HEK293 (cell line): ENCODE measurements around the gene USP12.

ENCODE experiments used
- CTCF ChIP-seq: fragments of 450-650 bp; formaldehyde crosslinking; IDR thresholded peaks from 2 replicates; pipeline ENCODE4 v1.5.1; 2016; ENCODE audit warnings: missing biosample characterization, missing genetic modification characterization
- PRDM10 ChIP-seq: fragments of 450-650 bp; formaldehyde crosslinking; IDR thresholded peaks from 2 replicates; pipeline ENCODE4 v1.5.1; 2016; ENCODE audit warnings: missing biosample characterization, missing genetic modification characterization
- REPIN1 ChIP-seq: fragments of 450-650 bp; formaldehyde crosslinking; IDR thresholded peaks from 2 replicates; pipeline ENCODE4 v1.5.1; 2017; ENCODE audit warnings: missing biosample characterization, missing genetic modification characterization, low read depth
- REST ChIP-seq: fragments of 450-650 bp; formaldehyde crosslinking; IDR thresholded peaks from 2 replicates; pipeline ENCODE4 v1.5.1; 2016; ENCODE audit warnings: missing biosample characterization, missing genetic modification characterization
- SALL2 ChIP-seq: fragments of 450-650 bp; formaldehyde crosslinking; IDR thresholded peaks from 2 replicates; pipeline ENCODE4 v1.5.0; 2017; ENCODE audit warnings: missing biosample characterization, mild to moderate bottlenecking, missing genetic modification characterization, borderline replicate concordance
- ZBTB21 ChIP-seq: fragments of 450-650 bp; formaldehyde crosslinking; IDR thresholded peaks from 2 replicates; pipeline ENCODE4 v1.5.1; 2017; ENCODE audit warnings: missing biosample characterization, missing genetic modification characterization
- ZBTB6 ChIP-seq: fragments of 450-650 bp; formaldehyde crosslinking; IDR thresholded peaks from 2 replicates; pipeline ENCODE4 v1.5.1; 2017; ENCODE audit warnings: missing biosample characterization, missing genetic modification characterization
- ZNF19 ChIP-seq: fragments of 450-650 bp; formaldehyde crosslinking; IDR thresholded peaks from 2 replicates; pipeline ENCODE4; 2016; ENCODE audit warnings: missing biosample characterization, missing genetic modification characterization, low read depth

GRCh38 chr13:27193496-27193895, 21.9 kb upstream of the USP12 start:
- TF ChIP-seq PRDM10 (tag by site-specific recombination): no peak
- no peak for TF ChIP-seq ZBTB21 (tag by site-specific recombination)
- no peak for TF ChIP-seq ZNF19 (tag by site-specific recombination)
- no peak for TF ChIP-seq ZBTB6 (tag by site-specific recombination)
- TF ChIP-seq SALL2 (tag by site-specific recombination): no peak
- no peak for TF ChIP-seq CTCF (tag by site-specific recombination)
- no peak for TF ChIP-seq REST (tag by site-specific recombination)
- TF ChIP-seq REPIN1 (tag by site-specific recombination): no peak
